ENCODE results near the gene SELPLG.

Gene SELPLG

GRCh38 chr12:108605000-108605689 is 28.5 kb downstream of the SELPLG start:
- DNase-seq (ENCODE audit: low read depth in 2 of 2): no peak

- no peak for DNase-seq (ENCODE audit: low read depth in 2 of 2)
These were observed 29.3 kb downstream of the SELPLG start for GRCh38 chr12:108604208-108604941.

- no peak for DNase-seq (ENCODE audit: low read depth in 2 of 2)
These were observed 30.0 kb downstream of the SELPLG start for GRCh38 chr12:108603743-108604142.

GRCh38 chr12:108602976-108603704 is 30.6 kb downstream of the SELPLG start:
- no peak for DNase-seq (ENCODE audit: low read depth in 2 of 2)

- DNase-seq (ENCODE audit: low read depth in 2 of 2): no peak
These were observed 31.4 kb downstream of the SELPLG start for GRCh38 chr12:108602209-108602705.

- no peak for DNase-seq (ENCODE audit: low read depth in 2 of 2)
These were observed 33.0 kb downstream of the SELPLG start for GRCh38 chr12:108600702-108601007.

- DNase-seq (ENCODE audit: low read depth in 2 of 2): no peak
These were observed 33.6 kb downstream of the SELPLG start for GRCh38 chr12:108599948-108600701.

GRCh38 chr12:108599541-108599940 is 34.2 kb downstream of the SELPLG start:
- no peak for DNase-seq (ENCODE audit: low read depth in 2 of 2)

- no peak for DNase-seq (ENCODE audit: low read depth in 2 of 2)
These were observed 35.0 kb downstream of the SELPLG start for GRCh38 chr12:108598553-108599250.

GRCh38 chr12:108597559-108598471 is 35.9 kb downstream of the SELPLG start, which contains the start of gene TMEM119:
Gene TMEM119, minus strand, starts transcription at chr12:108598084. Its CDS starts 5,701 bp downstream, at chr12:108592383.
- DNase-seq (ENCODE audit: low read depth in 2 of 2): no peak

- no peak for DNase-seq (ENCODE audit: low read depth in 2 of 2)
These were observed 36.7 kb downstream of the SELPLG start for GRCh38 chr12:108596854-108597558.

GRCh38 chr12:108595711-108596647 is 37.7 kb downstream of the SELPLG start:
- no peak for DNase-seq (ENCODE audit: low read depth in 2 of 2)

GRCh38 chr12:108594960-108595710 is 38.6 kb downstream of the SELPLG start:
- DNase-seq (ENCODE audit: low read depth in 2 of 2): no peak

GRCh38 chr12:108594323-108594903 is 39.3 kb downstream of the SELPLG start:
- no peak for DNase-seq (ENCODE audit: low read depth in 2 of 2)

GRCh38 chr12:108592033-108592909 is 41.4 kb downstream of the SELPLG start:
- no peak for DNase-seq (ENCODE audit: low read depth in 2 of 2)

Data from stimulated activated CD4-positive, alpha-beta T cell treated with anti-CD3 and anti-CD28 coated beads, Interleukin-1b, Interleukin-23, amount 100 ng/mL, for 4 hours (primary cell).